ENCODE measurements around the gene ATP1B2.
A peak's percentile ranks its signal among the peaks of the same experiment; 100 is the strongest.

ATP1B2 gene

GRCh38 chr17:7701681-7702080 lies 51.0 kb downstream of the ATP1B2 start:
- Histone ChIP-seq H4K20me1 (ENCODE audit: insufficient read depth, low read length) (peaks cover 17% of the 10 kb centered on the region; the same call in 1 of the 2 replicates), H3K9ac (ENCODE audit: low read depth, low read length) (no peak overlapping the region), H3K36me3 (ENCODE audit: insufficient read depth, low read length) (peaks cover 36% of the 10 kb centered on the region), H2AFZ (ENCODE audit: low read depth, low read length) (no peak overlapping the region), H3K4me2 (ENCODE audit: insufficient read depth, low read length) (no peak overlapping the region), H3K4me3 (ENCODE audit: low read depth in 1 of 2, low read length in 2 of 2) (no peak overlapping the region), H3K79me2 (ENCODE audit: insufficient read depth, low read length) (no peaks in the 10 kb centered on the region), H3K27ac (ENCODE audit: low read length) (no peak overlapping the region), H3K27me3 (ENCODE audit: insufficient read depth, low read length, poor library complexity) (peaks cover 6% of the 10 kb centered on the region), H3K4me1 (ENCODE audit: insufficient read depth, low read length) (no peaks in the 10 kb centered on the region), H3K9me3 (ENCODE audit: insufficient read depth, low read length, severe bottlenecking) (no peaks in the 10 kb centered on the region)
- DNase-seq (no peak), ATAC-seq (ENCODE audit: insufficient read depth, low read depth) (no peak)
- TF ChIP-seq CTCF (IDR thresholded peaks at IDR 0.05; ENCODE audit: borderline replicate concordance, extremely low read depth, low read length, poor library complexity, severe bottlenecking) (no peak), EZH2 (IDR thresholded peaks at IDR 0.05; ENCODE audit: borderline replicate concordance, low read depth, low read length, severe bottlenecking) (no peak)

- Histone ChIP-seq H4K20me1 (ENCODE audit: insufficient read depth, low read length) (peaks cover 21% of the 10 kb centered on the region; the same call in 1 of the 2 replicates), H3K4me3 (ENCODE audit: low read depth in 1 of 2, low read length in 2 of 2) (no peak overlapping the region), H3K27ac (ENCODE audit: low read length) (no peak overlapping the region), H2AFZ (ENCODE audit: low read depth, low read length) (no peak overlapping the region), H3K79me2 (ENCODE audit: insufficient read depth, low read length) (no peaks in the 10 kb centered on the region), H3K27me3 (ENCODE audit: insufficient read depth, low read length, poor library complexity) (peaks cover 6% of the 10 kb centered on the region), H3K9ac (ENCODE audit: low read depth, low read length) (no peak overlapping the region), H3K4me2 (ENCODE audit: insufficient read depth, low read length) (no peak overlapping the region), H3K36me3 (ENCODE audit: insufficient read depth, low read length) (peaks cover 32% of the 10 kb centered on the region), H3K9me3 (ENCODE audit: insufficient read depth, low read length, severe bottlenecking) (no peaks in the 10 kb centered on the region), H3K4me1 (ENCODE audit: insufficient read depth, low read length) (no peaks in the 10 kb centered on the region)
- no peak for TF ChIP-seq EZH2 (IDR thresholded peaks at IDR 0.05; ENCODE audit: borderline replicate concordance, low read depth, low read length, severe bottlenecking)
- TF ChIP-seq CTCF (IDR thresholded peaks at IDR 0.05; ENCODE audit: borderline replicate concordance, extremely low read depth, low read length, poor library complexity, severe bottlenecking) = no peak
- DNase-seq (no peak), ATAC-seq (ENCODE audit: insufficient read depth, low read depth) (no peak)
These were observed 52.0 kb downstream of the ATP1B2 start for GRCh38 chr17:7702776-7703175.

GRCh38 chr17:7703584-7704479 lies 53.1 kb downstream of the ATP1B2 start:
- Histone ChIP-seq H3K9me3 (ENCODE audit: insufficient read depth, low read length, severe bottlenecking) (no peaks in the 10 kb centered on the region), H3K27me3 (ENCODE audit: insufficient read depth, low read length, poor library complexity) (peaks cover 6% of the 10 kb centered on the region), H3K79me2 (ENCODE audit: insufficient read depth, low read length) (no peaks in the 10 kb centered on the region), H3K4me2 (ENCODE audit: insufficient read depth, low read length) (no peak overlapping the region), H4K20me1 (ENCODE audit: insufficient read depth, low read length) (peaks cover 21% of the 10 kb centered on the region; the same call in 1 of the 2 replicates), H2AFZ (ENCODE audit: low read depth, low read length) (no peak overlapping the region), H3K4me3 (ENCODE audit: low read depth in 1 of 2, low read length in 2 of 2) (no peak overlapping the region), H3K9ac (ENCODE audit: low read depth, low read length) (no peak overlapping the region), H3K36me3 (ENCODE audit: insufficient read depth, low read length) (peaks cover 27% of the 10 kb centered on the region), H3K27ac (ENCODE audit: low read length) (no peak overlapping the region), H3K4me1 (ENCODE audit: insufficient read depth, low read length) (no peaks in the 10 kb centered on the region)
- peak; percentile 51 for ATAC-seq (ENCODE audit: insufficient read depth, low read depth)
- no peak for DNase-seq
- no peak for TF ChIP-seq CTCF (IDR thresholded peaks at IDR 0.05; ENCODE audit: borderline replicate concordance, extremely low read depth, low read length, poor library complexity, severe bottlenecking)
- no peak for TF ChIP-seq EZH2 (IDR thresholded peaks at IDR 0.05; ENCODE audit: borderline replicate concordance, low read depth, low read length, severe bottlenecking)
